Skeletal muscle cell (primary cell): Measurements from ENCODE around the gene PLCH2.

Experiments used
- DNase-seq: peaks from one replicate; pipeline ENCODE4 v3.0.0-alpha.2; 2010; ENCODE audit warnings: low read depth
- H3K4me3 ChIP-seq: 2 replicates; pipeline ENCODE4 v1.5.1; 2011; ENCODE audit warnings: low read depth, mild to moderate bottlenecking, control low read depth, low read length, moderate library complexity

The PLCH2 gene

DNA sequence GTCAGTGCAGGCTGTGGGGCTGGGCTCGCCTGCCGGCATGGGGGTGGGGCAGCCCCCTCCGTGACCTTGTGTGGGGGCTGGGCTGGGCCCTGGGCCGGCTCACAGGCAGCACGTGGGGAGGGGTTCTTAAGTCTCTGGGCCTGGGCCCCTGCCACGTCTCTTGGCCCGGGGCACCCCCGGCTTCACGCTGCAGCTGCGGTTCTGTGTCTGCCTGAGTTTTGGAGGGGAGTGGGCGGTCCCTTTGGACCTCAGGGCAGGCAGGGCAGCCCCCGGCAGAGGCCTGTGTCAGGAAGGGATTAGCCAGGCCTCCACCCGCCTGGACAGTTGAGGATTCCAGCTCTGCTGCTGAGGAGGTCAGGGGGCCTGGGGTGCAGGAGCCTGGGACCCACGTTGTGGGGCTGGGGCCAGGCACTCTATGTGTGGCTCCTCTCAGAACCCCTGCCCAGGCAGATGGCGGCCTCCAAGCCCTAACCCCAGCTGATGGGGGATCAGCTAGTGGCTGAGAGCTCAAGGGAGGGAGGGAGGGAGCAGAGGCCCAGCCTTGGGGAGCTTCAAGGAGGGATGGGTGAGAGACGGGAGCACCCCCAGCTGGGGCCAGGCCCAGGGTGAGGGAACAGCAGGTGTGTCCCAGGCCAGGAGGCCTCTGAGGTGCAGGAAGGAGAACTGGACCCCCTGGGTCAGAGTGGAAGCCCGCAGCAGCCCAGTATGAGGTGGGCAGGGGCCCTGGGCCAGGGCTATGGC, 1.8 kb upstream of the PLCH2 start:
- no peak for DNase-seq
- no peak overlapping the region for H3K4me3 ChIP-seq

DNA sequence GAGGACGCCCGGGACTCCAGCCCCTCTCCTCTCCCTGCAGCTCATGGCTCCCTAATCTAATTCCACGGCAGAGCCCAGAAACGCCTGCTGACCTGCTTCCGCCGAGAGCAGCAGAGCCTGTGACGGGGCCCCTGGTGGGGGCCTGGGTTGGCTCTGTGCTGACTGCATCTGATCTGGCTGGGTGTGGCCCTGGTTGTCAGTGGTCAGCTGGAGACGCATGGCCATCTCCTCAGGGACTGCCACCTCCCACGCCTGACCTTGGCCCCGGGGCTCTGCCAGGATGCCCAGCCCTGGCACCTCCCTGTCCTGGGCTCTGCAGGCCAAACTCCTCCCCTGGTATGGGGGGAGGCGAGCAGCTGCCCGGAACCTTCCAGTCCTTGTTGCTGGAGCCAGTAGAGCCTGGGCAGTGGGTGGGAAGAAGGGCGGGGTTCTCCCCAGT, 1.1 kb upstream of the PLCH2 start:
- no peak for DNase-seq
- no peak overlapping the region for H3K4me3 ChIP-seq

DNA sequence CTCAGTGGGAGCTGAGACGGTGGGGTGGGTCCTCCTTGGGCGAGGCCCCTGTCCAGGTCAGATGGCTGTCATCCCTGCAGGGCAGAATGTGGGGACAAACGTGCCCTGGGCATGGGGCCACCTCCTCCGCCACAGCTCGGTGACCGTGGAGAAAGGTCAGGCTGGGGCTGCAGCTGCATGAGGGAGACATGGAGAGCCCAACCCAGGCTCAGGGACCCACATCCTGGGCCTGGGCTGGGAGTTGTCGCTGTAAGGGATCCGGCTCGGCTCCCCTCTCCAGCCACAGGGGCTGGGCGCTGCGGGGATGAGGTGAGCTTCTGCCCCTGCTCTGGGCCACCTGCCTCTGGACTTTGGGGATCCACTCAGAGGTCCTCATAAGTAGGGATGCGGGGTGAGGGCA, 518 bp upstream of the PLCH2 start:
- H3K4me3 ChIP-seq, result no peak overlapping the region
- no peak for DNase-seq

DNA sequence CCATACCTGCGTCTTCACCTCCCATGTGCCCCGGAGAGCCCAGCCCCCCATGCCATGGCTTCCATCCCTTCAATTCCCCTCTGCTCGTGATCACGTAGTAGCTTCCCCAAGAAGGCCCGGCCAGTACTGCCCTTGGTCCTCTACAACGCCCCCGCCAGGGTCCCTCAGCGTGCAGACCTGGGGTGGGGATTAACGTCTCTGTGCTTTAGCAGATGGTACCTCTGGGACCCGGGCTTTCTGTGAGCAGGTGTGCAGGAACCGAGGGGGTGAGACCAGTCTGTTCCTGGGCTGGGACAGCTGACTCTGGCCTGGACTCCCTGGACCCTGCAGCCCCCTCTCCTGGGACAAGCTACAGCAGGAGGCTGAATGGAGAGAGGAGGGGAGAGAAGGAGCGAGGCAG, 1.2 kb downstream of the PLCH2 start:
- DNase-seq, result no peak
- no peak overlapping the region for H3K4me3 ChIP-seq

DNA sequence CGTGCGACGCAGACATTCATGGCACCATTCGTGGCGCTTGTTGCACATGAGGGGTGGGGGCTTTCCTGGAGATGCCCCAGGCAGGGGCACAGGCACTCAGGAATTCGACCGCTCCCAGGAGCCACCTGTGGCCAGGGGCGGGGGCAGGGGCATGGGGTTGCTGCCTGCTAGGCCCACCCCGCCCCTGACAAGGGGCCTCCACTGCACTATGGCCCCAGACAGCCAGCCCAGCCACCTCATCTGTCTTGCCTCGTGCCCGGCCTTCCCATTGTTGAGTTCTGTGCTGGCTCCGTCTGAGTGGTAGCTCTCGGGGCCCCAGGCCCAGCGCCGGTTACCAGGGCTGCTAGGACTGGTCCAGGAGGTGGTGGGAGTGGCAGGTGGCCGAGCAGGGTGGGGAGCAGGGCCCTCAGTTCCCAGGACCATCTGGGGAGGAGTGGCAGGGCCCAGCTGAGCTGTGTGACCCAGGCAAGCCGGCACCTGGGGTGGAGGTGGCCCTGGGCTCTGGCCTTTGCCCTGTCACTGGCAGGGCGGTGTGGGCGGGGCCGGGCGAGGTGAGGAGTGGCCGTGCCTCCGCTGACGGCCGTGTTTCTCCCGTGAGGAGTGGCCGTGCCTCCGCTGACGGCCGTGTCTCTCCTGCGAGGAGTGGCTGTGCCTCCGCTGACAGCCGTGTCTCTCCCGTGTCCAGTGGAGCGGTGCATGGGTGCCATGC, 1.9 kb downstream of the PLCH2 start:
- H3K4me3 ChIP-seq, result no peak overlapping the region
- no peak for DNase-seq

DNA sequence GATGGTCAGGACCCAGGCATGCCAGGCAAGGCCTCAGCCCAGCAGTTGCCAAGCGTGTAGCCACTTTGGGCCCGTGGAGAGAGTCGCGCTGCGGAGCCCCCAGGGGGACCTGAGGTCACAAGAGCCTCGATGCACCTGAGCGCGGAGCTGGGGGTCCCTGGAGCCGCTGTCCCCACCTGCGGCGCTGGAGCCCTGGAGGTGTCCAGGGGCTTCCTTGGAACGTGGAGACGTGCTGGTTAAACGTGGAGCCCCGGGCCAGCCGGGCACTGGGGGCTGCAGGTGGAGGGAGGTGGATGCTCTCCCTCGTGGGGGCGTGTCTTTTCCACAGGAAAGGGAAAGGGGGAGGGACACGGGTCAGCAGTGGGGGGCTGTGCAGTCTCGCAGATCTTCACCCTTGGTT, 3.1 kb downstream of the PLCH2 start:
- no peak overlapping the region for H3K4me3 ChIP-seq
- DNase-seq, result no peak

DNA sequence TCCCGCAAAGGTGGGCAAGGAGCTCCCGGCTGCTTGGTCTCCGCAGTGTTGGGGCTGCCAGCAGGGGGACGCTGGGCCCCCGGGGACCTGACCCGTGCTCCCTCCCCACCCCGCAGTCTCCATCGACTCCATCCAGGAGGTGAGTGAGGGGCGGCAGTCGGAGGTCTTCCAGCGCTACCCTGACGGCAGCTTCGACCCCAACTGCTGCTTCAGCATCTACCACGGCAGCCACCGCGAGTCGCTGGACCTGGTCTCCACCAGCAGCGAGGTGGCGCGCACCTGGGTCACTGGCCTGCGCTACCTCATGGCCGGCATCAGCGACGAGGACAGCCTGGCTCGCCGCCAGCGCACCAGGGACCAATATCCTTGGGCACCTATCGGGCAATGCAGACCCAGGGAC, 3.5 kb downstream of the PLCH2 start:
- no peak for DNase-seq
- H3K4me3 ChIP-seq, result no peak overlapping the region

DNA sequence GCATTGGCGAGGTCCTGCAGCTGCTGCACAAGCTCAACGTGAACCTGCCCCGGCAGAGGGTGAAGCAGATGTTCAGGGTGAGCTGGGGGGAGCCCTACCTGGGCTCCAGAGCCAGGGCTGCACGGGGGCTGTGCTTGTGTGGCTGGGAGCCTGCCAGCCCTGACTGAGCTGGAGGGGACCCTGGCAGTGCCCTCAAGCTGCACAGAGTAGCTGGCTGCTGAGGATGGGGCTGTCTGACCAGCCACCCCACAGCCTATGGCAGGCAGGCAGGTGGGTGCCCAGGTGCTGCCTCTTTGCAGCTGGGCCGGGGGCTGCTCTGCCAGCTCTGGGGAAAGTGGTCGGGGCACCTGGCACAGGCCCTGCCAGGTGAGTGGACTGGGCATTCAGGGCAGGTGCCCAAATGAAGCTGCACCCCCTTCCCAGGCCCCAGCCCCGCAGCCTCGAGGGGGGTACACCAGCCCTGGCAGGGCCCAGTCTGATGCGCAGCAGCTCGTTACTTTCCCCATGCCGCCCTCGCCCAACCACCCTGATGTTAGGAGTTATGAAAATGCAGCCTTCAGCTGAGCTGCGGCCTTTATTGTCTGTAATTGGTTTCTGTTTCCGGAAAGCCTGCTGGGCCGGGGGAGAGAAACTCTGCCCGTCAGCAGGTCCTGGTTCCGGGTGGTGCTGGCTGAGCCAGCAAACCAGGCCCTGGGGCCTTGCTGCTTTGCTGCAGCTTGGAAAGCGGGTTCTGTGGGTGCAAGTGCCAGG, 4.3 kb downstream of the PLCH2 start:
- no peak for DNase-seq
- no peak overlapping the region for H3K4me3 ChIP-seq

DNA sequence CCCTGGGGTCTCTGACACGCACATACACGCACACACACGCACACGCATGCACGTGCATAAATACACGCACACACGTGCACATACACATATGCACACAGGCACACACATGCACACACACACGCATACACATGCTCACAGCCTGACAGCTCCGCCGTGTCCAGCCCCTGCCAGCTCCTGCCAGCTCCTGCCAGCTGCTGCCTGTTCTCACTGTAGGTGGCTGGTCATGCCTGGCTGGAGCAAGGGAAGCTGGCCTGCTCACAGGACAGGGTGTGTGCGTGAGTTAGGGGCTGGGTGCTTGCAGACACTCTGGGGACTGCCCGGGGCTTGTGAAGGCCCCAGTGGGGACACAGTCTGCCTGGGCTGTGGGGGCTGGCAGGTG, 4.9 kb downstream of the PLCH2 start:
- no peak for DNase-seq

DNA sequence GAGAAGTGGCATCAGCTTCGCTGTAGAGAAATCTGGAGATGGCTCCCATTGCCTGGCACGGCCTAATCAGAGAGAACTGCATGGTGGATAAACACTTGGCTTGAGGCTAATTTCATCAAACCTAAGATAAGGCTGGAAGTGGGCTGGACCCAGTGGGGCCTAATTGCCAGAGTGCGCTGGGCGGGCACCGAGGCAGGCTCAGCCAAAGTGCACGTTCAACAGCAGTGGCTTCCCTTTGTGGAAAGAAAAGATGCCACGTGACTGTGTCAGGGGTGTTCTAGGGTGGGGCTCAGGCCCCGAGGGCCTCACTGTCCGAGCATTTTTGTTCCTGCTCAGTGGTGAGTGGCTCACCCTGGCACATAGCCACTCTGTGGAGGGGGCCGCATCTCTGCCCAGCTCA, 5.8 kb downstream of the PLCH2 start:
- DNase-seq, result no peak
- H3K4me3 ChIP-seq, result no peak overlapping the region

More for the DNA sequence above, 4.9 kb downstream of the PLCH2 start:
- H3K4me3 ChIP-seq, result no peak overlapping the region

DNA sequence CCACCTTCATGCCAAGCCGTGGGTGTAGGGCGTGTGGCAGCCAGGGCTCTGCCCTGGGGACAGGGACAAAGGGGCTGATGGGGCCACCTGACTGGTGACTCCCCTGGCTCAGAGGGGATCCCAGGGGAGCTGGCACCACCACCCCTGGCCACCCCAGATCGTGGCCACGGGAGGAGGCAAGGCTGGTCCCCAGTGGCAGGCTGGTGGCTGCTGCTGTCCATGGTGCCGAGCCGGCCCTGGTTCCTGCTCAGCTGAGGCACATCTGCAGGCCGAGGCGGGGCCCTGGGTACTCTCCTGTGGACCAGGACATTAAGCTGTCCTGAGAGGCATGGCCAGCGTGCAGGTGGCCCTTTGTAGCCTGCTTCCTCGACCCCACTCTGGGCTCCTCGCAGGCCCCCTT, 6.5 kb downstream of the PLCH2 start:
- DNase-seq, result no peak
- H3K4me3 ChIP-seq, result no peak overlapping the region

DNA sequence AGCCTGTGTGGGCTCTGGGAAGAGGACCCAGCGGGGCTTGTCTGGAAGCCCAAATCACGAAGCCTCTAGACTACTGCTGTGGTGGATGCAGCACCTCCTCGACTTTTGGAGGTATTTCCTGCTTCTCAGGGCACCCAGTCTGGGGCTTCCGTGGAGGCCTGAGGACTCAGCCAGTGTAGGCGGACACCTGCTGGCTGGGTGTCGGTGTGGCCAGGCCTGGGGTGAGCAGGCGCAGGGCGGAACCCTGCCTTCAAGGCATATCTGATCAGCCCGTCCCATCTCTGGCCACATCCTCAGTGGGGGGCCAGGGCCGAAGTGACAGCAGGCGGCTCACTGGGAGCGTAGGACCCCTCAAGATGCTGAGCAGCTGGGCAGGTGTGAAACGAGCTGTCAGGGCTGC, 6.9 kb downstream of the PLCH2 start:
- no peak overlapping the region for H3K4me3 ChIP-seq
- DNase-seq, result no peak

DNA sequence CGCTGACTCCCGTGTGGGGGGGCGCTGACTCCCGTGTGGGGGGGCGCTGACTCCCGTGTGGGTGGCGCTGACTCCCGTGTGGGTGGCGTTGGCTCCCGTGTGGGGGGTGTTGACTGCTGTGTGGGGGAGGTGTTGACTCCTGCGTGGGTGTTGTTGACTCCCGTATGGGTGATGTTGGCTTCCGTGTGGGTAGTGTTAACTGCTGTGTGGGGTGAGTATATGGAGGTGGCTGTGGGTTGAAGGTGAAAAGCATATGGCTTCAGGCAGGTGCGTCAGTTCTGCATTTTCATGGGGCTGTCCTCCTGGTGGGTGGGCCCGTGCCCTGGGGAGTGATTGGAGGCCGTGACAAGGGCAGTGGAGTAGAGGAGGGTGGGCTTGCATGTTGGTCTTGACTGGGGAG, 7.9 kb downstream of the PLCH2 start:
- no peak overlapping the region for H3K4me3 ChIP-seq
- no peak for DNase-seq

DNA sequence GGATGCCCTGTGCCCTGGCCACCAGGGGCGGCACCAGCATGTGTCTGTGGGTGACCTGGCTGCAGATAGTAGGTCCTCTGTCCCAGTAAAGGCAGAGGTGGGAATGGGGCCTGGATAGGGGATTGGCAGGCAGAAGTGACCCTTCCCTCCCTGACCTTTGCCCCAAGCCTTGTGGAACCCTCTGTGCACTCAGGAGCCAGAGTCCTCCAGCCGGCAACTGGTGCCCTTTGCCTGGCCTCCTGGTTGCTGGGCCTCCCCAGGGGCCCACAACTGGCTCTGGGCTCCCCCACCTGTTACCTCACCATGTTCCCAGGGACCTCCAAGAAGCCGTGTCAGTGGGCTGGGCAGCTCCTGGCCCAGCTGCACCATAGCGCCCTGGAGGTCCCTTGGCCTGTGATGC, 10.0 kb downstream of the PLCH2 start:
- DNase-seq, result no peak
- no peak overlapping the region for H3K4me3 ChIP-seq

DNA sequence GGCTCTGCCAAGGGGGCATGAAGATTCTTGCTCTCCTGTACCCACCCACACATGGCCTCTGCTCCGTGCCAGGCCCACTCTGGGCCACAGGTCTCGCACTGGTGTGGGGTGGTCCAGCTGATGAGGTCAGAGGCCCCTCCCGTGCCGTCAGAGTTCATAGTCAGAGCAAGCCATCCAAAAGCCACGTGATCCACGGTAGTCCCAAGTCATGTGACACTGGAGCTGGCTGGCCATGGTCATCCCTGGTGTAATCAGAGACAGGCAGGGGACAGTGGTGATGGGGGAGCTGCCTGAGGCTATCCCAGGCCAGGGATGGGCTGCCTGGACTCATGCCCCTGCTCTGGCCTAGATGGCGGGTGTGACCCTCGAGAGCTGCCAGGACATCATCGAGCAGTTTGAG, 10.5 kb downstream of the PLCH2 start:
- DNase-seq, result no peak
- no peak overlapping the region for H3K4me3 ChIP-seq

DNA sequence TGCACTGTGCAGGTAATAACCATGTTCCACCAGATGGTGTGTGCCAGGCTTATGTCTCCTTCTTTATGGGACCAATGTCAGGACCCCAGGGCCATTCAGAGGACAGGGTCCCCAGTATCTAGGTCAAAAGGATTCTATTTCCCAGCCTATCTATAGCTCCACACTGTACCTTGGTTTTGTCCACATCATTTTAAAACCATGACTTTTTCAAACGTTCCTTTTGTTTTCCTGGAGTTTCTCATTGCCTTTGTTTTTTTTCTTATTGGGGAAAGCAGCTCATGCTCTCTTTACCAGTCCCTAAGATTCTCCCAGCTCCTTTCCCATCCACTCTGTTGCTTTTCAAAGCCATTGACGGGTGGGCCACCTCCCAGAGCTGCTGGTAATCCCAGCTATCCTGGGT, 12.6 kb downstream of the PLCH2 start:
- no peak overlapping the region for H3K4me3 ChIP-seq
- no peak for DNase-seq

DNA sequence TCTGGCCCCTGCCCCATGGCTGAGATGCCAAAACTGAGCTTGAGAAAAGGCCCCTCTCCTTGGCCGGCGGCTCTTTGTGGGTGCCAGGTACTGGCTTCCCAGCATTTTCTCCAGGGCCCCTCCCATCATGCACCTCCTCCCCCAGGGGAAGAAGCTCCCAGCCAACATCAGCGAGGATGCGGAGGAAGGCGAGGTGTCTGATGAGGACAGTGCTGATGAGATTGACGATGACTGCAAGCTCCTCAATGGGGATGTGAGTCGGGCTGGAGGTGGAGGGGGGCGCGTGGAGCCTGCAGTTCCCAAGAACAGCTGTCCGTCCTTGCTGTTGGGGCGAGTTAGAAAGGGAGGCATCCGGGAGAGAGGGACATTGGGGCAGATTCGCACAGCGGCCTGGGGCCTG, 13.5 kb downstream of the PLCH2 start:
- DNase-seq, result no peak

DNA sequence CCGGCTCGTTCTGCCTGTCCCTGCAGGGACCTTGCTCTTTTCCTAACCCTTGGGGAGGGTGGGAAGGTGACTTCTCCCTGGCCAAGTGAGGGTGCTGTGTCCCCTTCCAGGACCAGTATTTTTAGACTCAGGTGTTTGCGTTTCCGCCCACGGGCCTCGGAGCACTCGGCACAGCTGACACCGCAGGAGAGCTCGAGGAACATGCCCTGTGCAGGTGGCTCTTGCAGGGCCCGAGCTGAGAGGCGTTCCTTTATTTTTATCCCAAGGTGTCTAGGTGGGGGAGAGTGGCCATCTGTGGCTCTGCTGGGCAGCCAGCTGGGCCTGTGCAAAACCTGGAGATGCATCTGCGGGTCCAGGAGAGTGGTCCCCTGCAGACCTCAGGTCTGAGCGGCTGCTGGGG, 16.0 kb downstream of the PLCH2 start:
- no peak overlapping the region for H3K4me3 ChIP-seq
- DNase-seq, result no peak

More for the DNA sequence above, 13.5 kb downstream of the PLCH2 start:
- H3K4me3 ChIP-seq, result no peak overlapping the region

DNA sequence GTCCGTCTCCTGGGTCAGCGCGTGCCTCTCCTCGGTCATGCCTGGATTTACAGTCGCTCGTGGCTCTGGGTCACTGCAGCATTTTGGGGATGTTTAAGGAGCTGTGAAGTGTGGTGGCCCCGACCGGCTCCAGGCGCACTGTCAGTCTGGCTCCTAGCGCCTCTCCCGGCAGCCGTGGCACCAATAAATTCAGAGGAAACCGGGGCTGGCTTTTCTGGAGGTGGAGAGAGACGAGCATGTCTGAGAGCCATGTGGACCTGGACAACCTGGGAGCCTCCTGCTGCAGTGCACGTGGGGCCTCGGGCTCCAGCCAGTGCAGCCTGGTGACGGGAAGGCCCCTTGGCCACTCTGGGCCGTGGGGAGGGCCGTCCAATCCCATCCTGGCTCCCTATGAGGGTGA, 17.1 kb downstream of the PLCH2 start:
- no peak overlapping the region for H3K4me3 ChIP-seq
- DNase-seq, result no peak

DNA sequence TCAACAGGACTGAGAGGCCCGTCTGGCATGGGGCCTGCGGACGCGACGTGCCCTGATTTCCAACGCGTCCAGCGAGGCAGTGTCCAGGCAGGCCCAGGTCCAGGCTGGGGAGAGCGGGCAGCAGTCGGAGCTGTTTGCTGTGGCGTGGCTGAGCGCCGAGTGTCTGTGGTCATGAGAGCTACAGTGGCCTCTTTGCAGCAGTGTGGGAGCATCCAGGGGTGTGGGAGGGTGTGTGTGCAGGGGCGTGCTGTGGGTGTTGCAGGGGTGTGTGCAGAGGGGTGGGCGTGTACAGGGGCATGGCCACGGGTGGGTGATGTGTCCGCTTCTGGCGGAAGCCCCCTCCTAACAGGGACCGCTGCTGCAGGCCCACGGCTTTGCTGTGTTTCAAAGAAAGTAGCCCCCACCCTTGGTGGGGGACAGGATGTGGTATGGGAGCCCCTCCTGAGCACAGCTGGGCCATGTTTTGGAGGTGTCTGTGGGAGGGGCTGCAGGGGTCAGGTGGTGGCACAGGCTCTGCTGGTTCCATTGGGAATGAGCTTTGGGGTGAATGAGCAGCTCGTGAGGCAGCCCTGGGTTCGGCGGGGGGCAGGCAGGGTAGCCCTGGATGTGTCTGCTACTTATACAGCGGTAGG, 17.7 kb downstream of the PLCH2 start:
- DNase-seq, result no peak
- no peak overlapping the region for H3K4me3 ChIP-seq
